ENCODE data around the gene CEP89. TPM values are rescaled to one million over a fixed set of nuclear protein-coding genes. Genes with fewer than 3 reads are reported as not detected.

Gene CEP89
- total and polyA plus RNA-seq, 7 donors: 3.7 to 17.5 (median 11.1) TPM

GRCh38 chr19:32924200-32924599 is 47.6 kb downstream of the CEP89 start:
- 19 to 70% methylated on average over 6 of the region's 6 CpGs for WGBS, 2 donors
- Histone ChIP-seq H3K4me1 (no peaks in the 10 kb centered on the region), H3K9me3 (peaks cover 0 to 6% (median 0%) of the 10 kb centered on the region in 4 donors), H3K36me3 (peaks cover 0 to 88% (median 29%) of the 10 kb centered on the region in 4 donors), H3K27ac (no peak overlapping the region), H3K4me3 (no peak overlapping the region), H3K27me3 (no peaks in the 10 kb centered on the region)
- DNase-seq: no peak
- TF ChIP-seq POLR2A (IDR thresholded peaks at IDR 0.05) (no peak), EP300 (IDR thresholded peaks at IDR 0.05) (no peak), CTCF (IDR thresholded peaks at IDR 0.05) (no peak), POLR2AphosphoS5 (IDR thresholded peaks at IDR 0.05) (peak in 1 of 4 donors; percentile 23)
- intact Hi-C loops (cut with DNase I): no loop called here

- H3K4me3 ChIP-seq: no peak overlapping the region
- WGBS, 2 donors: 96 to 99% methylated on average over 3 of the region's 3 CpGs
- H3K9me3 ChIP-seq: no peaks in the 10 kb centered on the region
- H3K4me1 ChIP-seq: no peaks in the 10 kb centered on the region
- H3K27ac ChIP-seq: no peak overlapping the region
- H3K36me3 ChIP-seq: peaks cover 0 to 85% (median 28%) of the 10 kb centered on the region in 4 donors
- TF ChIP-seq EP300 (IDR thresholded peaks at IDR 0.05): no peak
- TF ChIP-seq POLR2A (IDR thresholded peaks at IDR 0.05): no peak
- TF ChIP-seq CTCF (IDR thresholded peaks at IDR 0.05): no peak
- TF ChIP-seq POLR2AphosphoS5 (IDR thresholded peaks at IDR 0.05): no peak
- no peaks in the 10 kb centered on the region for H3K27me3 ChIP-seq
- intact Hi-C loops (cut with DNase I): no loop called here
- DNase-seq: no peak
Measured at GRCh38 chr19:32921624-32922023, 50.1 kb downstream of the CEP89 start.

GRCh38 chr19:32919365-32919764 is 52.4 kb downstream of the CEP89 start:
- intact Hi-C loops (cut with DNase I): no loop called here
- WGBS, 2 donors: 94% methylated on average over 4 of the region's 4 CpGs
- Histone ChIP-seq H3K4me1 (no peaks in the 10 kb centered on the region), H3K4me3 (no peak overlapping the region), H3K27ac (no peak overlapping the region), H3K9me3 (no peaks in the 10 kb centered on the region), H3K27me3 (no peaks in the 10 kb centered on the region), H3K36me3 (peaks cover 0 to 86% (median 27%) of the 10 kb centered on the region in 4 donors)
- DNase-seq: no peak
- no peak for TF ChIP-seq POLR2AphosphoS5 (IDR thresholded peaks at IDR 0.05)
- TF ChIP-seq EP300 (IDR thresholded peaks at IDR 0.05): no peak
- no peak for TF ChIP-seq CTCF (IDR thresholded peaks at IDR 0.05)
- no peak for TF ChIP-seq POLR2A (IDR thresholded peaks at IDR 0.05)

- TF ChIP-seq POLR2A (IDR thresholded peaks at IDR 0.05) (no peak), CTCF (IDR thresholded peaks at IDR 0.05) (no peak), POLR2AphosphoS5 (IDR thresholded peaks at IDR 0.05) (no peak), EP300 (IDR thresholded peaks at IDR 0.05) (no peak)
- intact Hi-C loops (cut with DNase I): no loop called here
- H3K27ac ChIP-seq: no peak overlapping the region
- H3K36me3 ChIP-seq: peaks cover 0 to 79% (median 24%) of the 10 kb centered on the region in 4 donors
- no peaks in the 10 kb centered on the region for H3K9me3 ChIP-seq
- WGBS, 2 donors: 94 to 96% methylated on average over 8 of the region's 8 CpGs
- no peak overlapping the region for H3K4me3 ChIP-seq
- no peak for DNase-seq
- no peaks in the 10 kb centered on the region for H3K4me1 ChIP-seq
- H3K27me3 ChIP-seq: no peaks in the 10 kb centered on the region
Measured at GRCh38 chr19:32917616-32917996, 54.2 kb downstream of the CEP89 start.

GRCh38 chr19:32916969-32917615 is 54.7 kb downstream of the CEP89 start:
- intact Hi-C loops (cut with DNase I): no loop called here
- Histone ChIP-seq H3K36me3 (peaks cover 0 to 78% (median 21%) of the 10 kb centered on the region in 4 donors), H3K27ac (no peak overlapping the region), H3K9me3 (no peaks in the 10 kb centered on the region), H3K4me1 (no peaks in the 10 kb centered on the region), H3K4me3 (no peak overlapping the region), H3K27me3 (no peaks in the 10 kb centered on the region)
- 52 to 54% methylated on average over 4 of the region's 4 CpGs for WGBS, 2 donors
- DNase-seq: no peak
- TF ChIP-seq CTCF (IDR thresholded peaks at IDR 0.05) (no peak), POLR2A (IDR thresholded peaks at IDR 0.05) (no peak), EP300 (IDR thresholded peaks at IDR 0.05) (no peak), POLR2AphosphoS5 (IDR thresholded peaks at IDR 0.05) (no peak)
